Activated effector memory CD4-positive, alpha-beta T cell treated with anti-CD3 and anti-CD28 coated beads, Interleukin-2, amount 50 U/mL, for 16 hours (primary cell): Measurements from ENCODE around the gene SLC6A19.

Source experiments
- DNase-seq: peaks from one replicate; pipeline ENCODE4 v3.0.0-alpha.2; 2020

Gene SLC6A19

GRCh38 chr5:1197876-1198666 lies 3.3 kb upstream of the SLC6A19 start:
- no peak for DNase-seq

GRCh38 chr5:1199340-1199648 lies 2.1 kb upstream of the SLC6A19 start:
- no peak for DNase-seq

GRCh38 chr5:1199649-1200494 lies 1.5 kb upstream of the SLC6A19 start:
- DNase-seq, result no peak

- DNase-seq, result no peak
Measured at GRCh38 chr5:1200495-1201326, 684 bp upstream of the SLC6A19 start.

GRCh38 chr5:1202026-1202797 lies 817 bp downstream of the SLC6A19 start:
- no peak for DNase-seq

- DNase-seq, result no peak
Measured at GRCh38 chr5:1202798-1203185, 1.4 kb downstream of the SLC6A19 start.

GRCh38 chr5:1203311-1203967 lies 2.0 kb downstream of the SLC6A19 start:
- DNase-seq, result no peak

GRCh38 chr5:1203968-1204692 lies 2.7 kb downstream of the SLC6A19 start:
- DNase-seq, result no peak

- no peak for DNase-seq
Measured at GRCh38 chr5:1204693-1205242, 3.4 kb downstream of the SLC6A19 start.

GRCh38 chr5:1205255-1206180 lies 4.1 kb downstream of the SLC6A19 start:
- DNase-seq, result no peak

- DNase-seq, result no peak
Measured at GRCh38 chr5:1206521-1207412, 5.4 kb downstream of the SLC6A19 start.

- DNase-seq, result no peak
Measured at GRCh38 chr5:1207555-1207954, 6.2 kb downstream of the SLC6A19 start.

GRCh38 chr5:1208221-1208742 lies 6.9 kb downstream of the SLC6A19 start:
- DNase-seq, result no peak

- no peak for DNase-seq
Measured at GRCh38 chr5:1208743-1209488, 7.5 kb downstream of the SLC6A19 start.

- no peak for DNase-seq
Measured at GRCh38 chr5:1209489-1209852, 8.1 kb downstream of the SLC6A19 start.

- DNase-seq, result no peak
Measured at GRCh38 chr5:1209896-1210776, 8.7 kb downstream of the SLC6A19 start.

- no peak for DNase-seq
Measured at GRCh38 chr5:1210832-1211251, 9.4 kb downstream of the SLC6A19 start.
